ENCODE results near the gene PDE6B. TPM values are rescaled to one million over a fixed set of nuclear protein-coding genes. Genes with fewer than 3 reads are reported as not detected.

Gene PDE6B
- total RNA-seq, 4 donors from 2014 or later: 0.98 to 1.3 TPM; not detected in 2

GRCh38 chr4:622996-623913, 2.1 kb upstream of the PDE6B start:
- Histone ChIP-seq H3K36me3 (no peaks in the 10 kb centered on the region), H3K27ac (no peak overlapping the region), H3K27me3 (no peaks in the 10 kb centered on the region), H3K4me1 (no peaks in the 10 kb centered on the region), H3K9me3 (no peaks in the 10 kb centered on the region), H3K4me3 (no peak overlapping the region)
- WGBS, 2 donors: 74 to 78% methylated on average over 24 of the region's 24 CpGs
- TF ChIP-seq POLR2A (IDR thresholded peaks at IDR 0.05): no peak
- no peak for TF ChIP-seq CTCF (IDR thresholded peaks at IDR 0.05)
- TF ChIP-seq EP300 (IDR thresholded peaks at IDR 0.05): no peak
- no peak for DNase-seq (ENCODE audit: low spot score in 2 of 2)

DNA sequence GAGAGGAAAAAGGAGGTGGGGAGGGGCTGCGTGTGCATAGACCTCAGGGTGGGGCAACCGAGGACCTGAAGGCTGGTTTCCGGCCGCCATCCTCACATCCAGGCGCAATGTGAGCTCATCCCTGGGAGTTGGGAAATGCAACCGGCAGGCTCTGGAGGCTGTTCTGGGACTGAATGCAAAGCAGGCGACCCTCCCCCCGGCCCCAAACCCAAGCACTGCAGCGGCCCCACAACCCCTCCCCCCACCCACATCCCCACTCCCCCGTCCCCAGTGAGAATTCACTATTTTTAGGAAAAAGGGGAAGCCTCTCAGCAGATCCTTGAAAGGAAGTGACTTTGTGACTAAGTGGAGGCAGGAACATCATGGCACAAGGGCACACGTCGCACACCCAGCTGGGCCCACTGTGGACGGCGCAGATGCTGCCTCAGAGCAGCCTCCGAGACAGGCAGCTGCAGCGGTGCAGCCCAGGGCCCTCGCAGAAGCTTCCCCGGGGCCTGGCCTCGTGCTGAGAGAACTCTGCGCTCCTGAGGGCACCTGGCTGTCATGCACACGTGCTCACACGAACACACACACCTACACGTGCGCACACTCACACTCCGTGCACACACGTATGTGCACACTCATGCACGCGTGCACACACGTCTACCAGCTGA, 1.3 kb upstream of the PDE6B start:
- WGBS, 2 donors: 46% methylated on average over 26 to 29 of the region's 29 CpGs
- TF ChIP-seq EP300 (IDR thresholded peaks at IDR 0.05) (no peak), POLR2A (IDR thresholded peaks at IDR 0.05) (no peak), CTCF (IDR thresholded peaks at IDR 0.05) (no peak)
- no peaks in the 10 kb centered on the region for H3K9me3 ChIP-seq
- H3K4me3 ChIP-seq: no peak overlapping the region
- no peak for DNase-seq (ENCODE audit: low spot score in 2 of 2)
- no peaks in the 10 kb centered on the region for H3K27me3 ChIP-seq
- no peaks in the 10 kb centered on the region for H3K4me1 ChIP-seq
- H3K27ac ChIP-seq: no peak overlapping the region
- H3K36me3 ChIP-seq: no peaks in the 10 kb centered on the region

GRCh38 chr4:625631-626161, 323 bp downstream of the PDE6B start:
- Histone ChIP-seq H3K36me3 (no peaks in the 10 kb centered on the region), H3K4me1 (no peaks in the 10 kb centered on the region), H3K4me3 (no peak overlapping the region), H3K27ac (no peak overlapping the region), H3K27me3 (no peaks in the 10 kb centered on the region), H3K9me3 (peaks cover 0 to 4% (median 0%) of the 10 kb centered on the region in 4 donors)
- 90 to 92% methylated on average over 28 to 38 of the region's 39 CpGs for WGBS, 2 donors
- no peak for DNase-seq (ENCODE audit: low spot score in 2 of 2)
- no peak for TF ChIP-seq POLR2A (IDR thresholded peaks at IDR 0.05)
- no peak for TF ChIP-seq CTCF (IDR thresholded peaks at IDR 0.05)

DNA sequence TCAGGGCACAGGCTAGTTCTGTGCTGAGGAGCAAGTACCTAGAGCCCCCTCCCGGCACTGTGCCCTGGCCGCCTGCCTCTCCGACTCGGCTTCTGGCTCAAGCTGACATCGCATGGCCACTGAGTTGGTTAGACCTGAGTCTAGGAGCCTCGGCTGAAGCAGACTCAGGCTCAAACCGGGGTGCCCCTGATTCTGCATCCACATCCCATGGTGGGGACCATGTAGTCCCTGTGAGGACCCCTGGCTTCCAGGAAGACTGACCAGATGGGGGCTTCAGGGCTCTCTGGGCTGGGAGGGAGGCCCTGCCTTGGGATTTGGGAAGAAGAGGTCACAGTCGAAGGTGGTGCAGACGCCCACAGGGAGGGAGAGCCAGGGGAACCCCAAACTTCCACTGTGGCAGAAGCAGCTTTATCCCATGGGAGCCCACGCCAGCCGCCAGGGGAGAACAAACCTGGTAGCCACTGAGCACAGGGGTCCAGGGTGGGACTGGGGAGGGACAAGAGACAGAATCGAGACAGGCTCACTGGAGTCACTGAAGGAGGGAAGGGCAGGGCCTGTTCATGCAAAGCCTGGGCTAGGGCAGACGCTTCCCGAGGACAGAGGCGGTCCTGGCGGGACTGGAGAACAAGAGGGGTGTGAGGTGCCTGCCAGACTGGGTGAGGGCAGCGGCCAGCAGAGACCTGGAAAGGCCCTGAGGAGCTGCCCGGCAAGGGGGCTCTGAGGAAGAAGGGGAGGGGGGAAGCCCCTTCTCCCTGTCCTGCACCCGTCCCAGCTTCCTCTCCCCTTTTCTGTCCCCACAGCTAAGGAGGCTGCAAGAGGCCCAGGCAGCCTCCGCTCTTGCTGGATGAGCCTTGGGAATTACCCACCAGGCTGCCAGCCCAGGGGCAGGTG, 1.1 kb downstream of the PDE6B start:
- Histone ChIP-seq H3K4me3 (no peak overlapping the region), H3K27me3 (no peaks in the 10 kb centered on the region), H3K36me3 (no peaks in the 10 kb centered on the region), H3K27ac (no peak overlapping the region), H3K9me3 (peaks cover 0 to 10% (median 0%) of the 10 kb centered on the region in 4 donors), H3K4me1 (no peaks in the 10 kb centered on the region)
- 64 to 72% methylated on average over 20 of the region's 20 CpGs for WGBS, 2 donors
- TF ChIP-seq CTCF (IDR thresholded peaks at IDR 0.05) (no peak), POLR2A (IDR thresholded peaks at IDR 0.05) (no peak), EP300 (IDR thresholded peaks at IDR 0.05) (no peak)
- DNase-seq (ENCODE audit: low spot score in 2 of 2): no peak
